GM12891 (cell line): Measurements from ENCODE around the gene TMEM185B.

Experiments
- PAX5 ChIP-seq: IDR thresholded peaks from 2 replicates; pipeline ENCODE4 v1.6.1; 2011; ENCODE audit warnings: low read length, moderate library complexity, mild to moderate bottlenecking; ENCODE audit not compliant: insufficient read depth, severe bottlenecking
- POLR2A ChIP-seq: IDR thresholded peaks from 2 replicates; pipeline ENCODE4 v1.6.1; 2011; ENCODE audit warnings: low read depth, low read length, control low read depth
- POLR2AphosphoS5 ChIP-seq: IDR thresholded peaks from 2 replicates; pipeline ENCODE4 v1.6.1; 2011; ENCODE audit warnings: low read depth, low read length, control low read depth
- POU2F2 ChIP-seq: IDR thresholded peaks from 2 replicates; pipeline ENCODE4 v1.6.1; 2011; ENCODE audit warnings: low read depth, mild to moderate bottlenecking, control low read depth, low read length, moderate library complexity
- SPI1 ChIP-seq: IDR thresholded peaks from 2 replicates; pipeline ENCODE4 v1.6.1; 2011; ENCODE audit warnings: low read depth, low read length, control low read depth
- TAF1 ChIP-seq: IDR thresholded peaks from 2 replicates; pipeline ENCODE4 v1.6.1; 2011; ENCODE audit warnings: low read depth, low read length, control low read depth

DNA sequence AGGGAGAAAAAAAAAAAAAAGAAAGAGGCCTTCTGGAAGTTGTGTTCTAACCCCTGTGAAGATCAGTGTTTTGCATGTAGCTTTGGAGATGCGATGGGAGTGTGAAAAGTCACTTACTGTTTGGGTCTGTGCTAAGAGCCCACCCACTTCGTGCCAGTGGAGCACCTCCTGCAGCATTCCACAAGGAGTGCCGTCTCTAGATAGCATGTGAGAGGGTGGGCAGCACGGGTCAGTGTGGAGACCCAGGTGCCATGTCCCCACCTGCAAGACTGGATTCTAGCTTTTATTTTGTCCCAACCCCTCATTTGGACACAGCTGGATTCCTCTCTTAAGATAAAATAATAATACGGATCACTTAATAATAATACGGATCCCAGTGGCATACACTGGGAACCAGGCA, 12.5 kb upstream of the TMEM185B start:
- no peak for TF ChIP-seq POLR2A
- TF ChIP-seq POLR2AphosphoS5 = no peak
- no peak for TF ChIP-seq SPI1
- TF ChIP-seq TAF1 = no peak
- no peak for TF ChIP-seq PAX5
- TF ChIP-seq POU2F2 = no peak
